DOHH2 (cell line): ENCODE data around the gene LRRC19.

ENCODE experiments used
- H3F3A ChIP-seq: fragments of 200-600 bp; sonication (generic), shearing (Covaris generic); 2 replicates; pipeline ENCODE4 v1.6.0; 2016; ENCODE audit warnings: antibody characterized with exemption, mild to moderate bottlenecking; ENCODE audit not compliant: control insufficient read depth, insufficient read depth
- H3K27ac ChIP-seq: fragments of 200-600 bp; sonication (generic); 2 replicates; pipeline ENCODE4 v1.5.1; 2014; ENCODE audit warnings: low read depth, mild to moderate bottlenecking, low read length, moderate library complexity
- H3K27me3 ChIP-seq: fragments of 200-600 bp; sonication (generic); 2 replicates; pipeline ENCODE4 v1.6.1; 2014; ENCODE audit warnings: mild to moderate bottlenecking, low read length, mixed read lengths; ENCODE audit not compliant: control insufficient read depth
- H3K36me3 ChIP-seq: fragments of 200-600 bp; sonication (generic); 2 replicates; pipeline ENCODE4 v1.6.1; 2014; ENCODE audit warnings: mild to moderate bottlenecking, low read length, moderate library complexity, mixed read lengths; ENCODE audit not compliant: control insufficient read depth
- H3K4me1 ChIP-seq: fragments of 200-600 bp; sonication (generic); 2 replicates; pipeline ENCODE4 v1.6.1; 2014; ENCODE audit warnings: mild to moderate bottlenecking, low read length, mixed read lengths; ENCODE audit not compliant: control insufficient read depth
- H3K4me2 ChIP-seq: fragments of 200-600 bp; sonication (generic); 2 replicates; pipeline ENCODE4 v1.6.0; 2014; ENCODE audit warnings: mild to moderate bottlenecking, low read length, moderate library complexity
- H3K4me3 ChIP-seq: fragments of 200-600 bp; sonication (generic); 2 replicates; pipeline ENCODE4 v1.5.1; 2014; ENCODE audit warnings: mild to moderate bottlenecking, low read length, mixed read lengths
- H3K79me2 ChIP-seq: fragments of 200-600 bp; sonication (generic); 2 replicates; pipeline ENCODE4 v1.6.1; 2014; ENCODE audit warnings: mild to moderate bottlenecking, low read length, mixed read lengths; ENCODE audit not compliant: control insufficient read depth
- H3K9me2 ChIP-seq: fragments of 200-600 bp; sonication (generic); replicated peaks from 2 replicates; pipeline ENCODE4 v1.6.1; 2014; ENCODE audit warnings: mild to moderate bottlenecking, low read length, mixed read lengths; ENCODE audit not compliant: control insufficient read depth
- H3K9me3 ChIP-seq: fragments of 200-600 bp; sonication (generic); 2 replicates; pipeline ENCODE4 v1.6.1; 2014; ENCODE audit warnings: antibody characterized with exemption, low read length, mixed read lengths; ENCODE audit not compliant: control insufficient read depth, insufficient read depth
- H4K20me1 ChIP-seq: fragments of 200-600 bp; sonication (generic); 2 replicates; pipeline ENCODE4 v1.6.0; 2014; ENCODE audit warnings: low read depth, mild to moderate bottlenecking, antibody characterized with exemption, low read length, moderate library complexity; ENCODE audit not compliant: control insufficient read depth, insufficient read depth
- EZH2phosphoT487 ChIP-seq: fragments of 200-600 bp; sonication (generic); IDR thresholded peaks from 2 replicates; pipeline ENCODE4 v1.6.1; 2017; ENCODE audit warnings: borderline replicate concordance, mild to moderate bottlenecking, antibody characterized with exemption, low read length, moderate library complexity, mixed read lengths
- TF ChIP-seq, protein P1 (sequence below): fragments of 200-600 bp; sonication (generic); IDR thresholded peaks from one replicate; pipeline ENCODE4 v1.5.1; 2014; ENCODE audit warnings: antibody characterized with exemption, mild to moderate bottlenecking, low read depth, low read length; ENCODE audit not compliant: poor library complexity, severe bottlenecking

Gene LRRC19

GRCh38 chr9:26946753-26947727 is 58.4 kb downstream of the LRRC19 start, which contains the start of gene PLAA:
Gene PLAA (minus strand): TSS chr9:26947242. CDS start chr9:26947045, 197 bp downstream.
- no peaks in the 10 kb centered on the region; the same call in 1 of the 2 replicates for H4K20me1 ChIP-seq
- H3K79me2 ChIP-seq, result peaks cover 54% of the 10 kb centered on the region
- H3K9me2 ChIP-seq, result no peaks in the 10 kb centered on the region
- peaks cover 18% of the 10 kb centered on the region for H3K36me3 ChIP-seq
- H3K9me3 ChIP-seq, result no peaks in the 10 kb centered on the region
- peak within 1 kb of the TSS; percentile 91 for H3K4me3 ChIP-seq
- peaks cover 21% of the 10 kb centered on the region for H3K4me1 ChIP-seq
- no peaks in the 10 kb centered on the region for H3K27me3 ChIP-seq
- H3F3A ChIP-seq, result 0 out of 2 replicates have a peak, but pooled peaks cover 3% of the 10 kb centered on the region
- H3K27ac ChIP-seq, result peak within 1 kb of the TSS; percentile 65
- TF ChIP-seq, protein P1, sequence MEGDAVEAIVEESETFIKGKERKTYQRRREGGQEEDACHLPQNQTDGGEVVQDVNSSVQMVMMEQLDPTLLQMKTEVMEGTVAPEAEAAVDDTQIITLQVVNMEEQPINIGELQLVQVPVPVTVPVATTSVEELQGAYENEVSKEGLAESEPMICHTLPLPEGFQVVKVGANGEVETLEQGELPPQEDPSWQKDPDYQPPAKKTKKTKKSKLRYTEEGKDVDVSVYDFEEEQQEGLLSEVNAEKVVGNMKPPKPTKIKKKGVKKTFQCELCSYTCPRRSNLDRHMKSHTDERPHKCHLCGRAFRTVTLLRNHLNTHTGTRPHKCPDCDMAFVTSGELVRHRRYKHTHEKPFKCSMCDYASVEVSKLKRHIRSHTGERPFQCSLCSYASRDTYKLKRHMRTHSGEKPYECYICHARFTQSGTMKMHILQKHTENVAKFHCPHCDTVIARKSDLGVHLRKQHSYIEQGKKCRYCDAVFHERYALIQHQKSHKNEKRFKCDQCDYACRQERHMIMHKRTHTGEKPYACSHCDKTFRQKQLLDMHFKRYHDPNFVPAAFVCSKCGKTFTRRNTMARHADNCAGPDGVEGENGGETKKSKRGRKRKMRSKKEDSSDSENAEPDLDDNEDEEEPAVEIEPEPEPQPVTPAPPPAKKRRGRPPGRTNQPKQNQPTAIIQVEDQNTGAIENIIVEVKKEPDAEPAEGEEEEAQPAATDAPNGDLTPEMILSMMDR, result peak; percentile 19
- TF ChIP-seq EZH2phosphoT487, result no peak
- H3K4me2 ChIP-seq, result peak within 1 kb of the TSS; percentile 94

GRCh38 chr9:26945591-26945990 is 59.9 kb downstream of the LRRC19 start:
- Histone ChIP-seq H3K36me3 (peaks cover 18% of the 10 kb centered on the region), H4K20me1 (no peaks in the 10 kb centered on the region; the same call in 1 of the 2 replicates), H3K27ac (no peak overlapping the region), H3K79me2 (peaks cover 68% of the 10 kb centered on the region), H3K4me3 (peak overlapping the region; percentile 91), H3F3A (0 out of 2 replicates have a peak, but pooled peaks cover 3% of the 10 kb centered on the region), H3K4me1 (peaks cover 21% of the 10 kb centered on the region), H3K9me3 (no peaks in the 10 kb centered on the region), H3K27me3 (no peaks in the 10 kb centered on the region), H3K9me2 (no peaks in the 10 kb centered on the region), H3K4me2 (peak overlapping the region; percentile 94)
- TF ChIP-seq, protein P1, result no peak
- TF ChIP-seq EZH2phosphoT487, result no peak
